ENCODE measurements around the gene ST7L.

Gene ST7L

GRCh38 chr1:112618114-112618720, 724 bp downstream of the ST7L start:
- no peak for DNase-seq (ENCODE audit: low read depth in 3 of 3)

GRCh38 chr1:112614460-112615065, 4.4 kb downstream of the ST7L start:
- no peak for DNase-seq (ENCODE audit: low read depth in 3 of 3)

- DNase-seq (ENCODE audit: low read depth in 3 of 3), result no peak
These were observed 13.2 kb downstream of the ST7L start for GRCh38 chr1:112605633-112606327.

GRCh38 chr1:112603541-112603940, 15.4 kb downstream of the ST7L start:
- DNase-seq (ENCODE audit: low read depth in 3 of 3), result no peak

GRCh38 chr1:112603012-112603411, 15.9 kb downstream of the ST7L start:
- DNase-seq (ENCODE audit: low read depth in 3 of 3), result no peak

DNA sequence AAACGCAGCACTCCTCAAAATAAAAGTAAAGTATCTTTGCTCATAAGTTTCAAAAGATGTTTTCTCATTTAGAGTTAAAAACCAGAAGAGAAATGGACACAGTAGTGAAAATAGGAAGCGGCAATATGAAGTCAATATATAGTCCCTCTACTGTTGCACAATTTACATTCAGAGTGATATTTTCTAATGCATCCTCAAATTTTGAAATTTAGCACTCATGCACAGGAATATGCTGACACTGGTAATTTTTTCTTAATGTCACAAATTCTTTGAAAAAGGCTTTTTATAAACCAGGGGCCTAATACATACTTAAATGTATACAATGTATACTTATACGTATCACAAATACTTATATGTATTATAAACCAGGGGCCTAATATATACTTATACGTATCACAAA, 19.5 kb downstream of the ST7L start:
- DNase-seq (ENCODE audit: low read depth in 3 of 3), result no peak

- DNase-seq (ENCODE audit: low read depth in 3 of 3), result no peak
These were observed 24.6 kb downstream of the ST7L start for GRCh38 chr1:112594208-112594876.

GRCh38 chr1:112589766-112590165, 29.2 kb downstream of the ST7L start:
- no peak for DNase-seq (ENCODE audit: low read depth in 3 of 3)

GRCh38 chr1:112583366-112583765, 35.6 kb downstream of the ST7L start:
- no peak for DNase-seq (ENCODE audit: low read depth in 3 of 3)

- DNase-seq (ENCODE audit: low read depth in 3 of 3), result no peak
These were observed 37.3 kb downstream of the ST7L start for GRCh38 chr1:112581586-112582192.

DNA sequence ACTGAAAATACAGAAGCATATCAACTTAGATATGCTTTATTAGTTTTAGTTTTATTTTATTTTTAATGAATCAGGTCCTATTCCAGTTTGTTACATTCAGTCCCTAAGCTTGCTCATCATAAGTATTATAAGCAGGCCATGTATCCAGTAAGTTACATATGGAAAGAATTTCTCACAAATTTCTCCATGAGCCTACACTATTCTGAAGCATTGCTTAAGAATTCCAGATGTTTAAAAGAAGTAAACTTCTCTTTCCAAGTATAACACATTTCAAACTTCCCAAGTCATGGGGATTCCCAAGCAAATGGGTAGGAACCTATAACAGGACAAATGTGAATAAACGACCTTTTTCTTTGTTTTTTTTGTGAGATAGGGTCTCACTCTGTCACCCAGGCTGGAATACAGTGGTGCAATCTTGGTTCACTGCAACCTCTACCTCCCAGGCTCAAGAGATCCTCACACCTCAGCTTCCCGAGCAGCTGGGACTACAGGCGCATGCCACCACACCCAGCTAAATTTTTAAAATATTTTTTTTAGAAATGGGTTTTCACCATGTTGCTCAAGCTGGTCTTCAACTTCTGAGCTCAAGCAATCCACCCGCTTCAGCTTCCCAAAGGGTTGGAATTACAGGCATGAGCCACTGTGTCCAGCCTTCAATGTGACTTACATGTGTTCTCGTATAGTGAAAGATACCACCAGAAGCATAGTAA, 39.0 kb downstream of the ST7L start:
- DNase-seq (ENCODE audit: low read depth in 3 of 3), result no peak

DNA sequence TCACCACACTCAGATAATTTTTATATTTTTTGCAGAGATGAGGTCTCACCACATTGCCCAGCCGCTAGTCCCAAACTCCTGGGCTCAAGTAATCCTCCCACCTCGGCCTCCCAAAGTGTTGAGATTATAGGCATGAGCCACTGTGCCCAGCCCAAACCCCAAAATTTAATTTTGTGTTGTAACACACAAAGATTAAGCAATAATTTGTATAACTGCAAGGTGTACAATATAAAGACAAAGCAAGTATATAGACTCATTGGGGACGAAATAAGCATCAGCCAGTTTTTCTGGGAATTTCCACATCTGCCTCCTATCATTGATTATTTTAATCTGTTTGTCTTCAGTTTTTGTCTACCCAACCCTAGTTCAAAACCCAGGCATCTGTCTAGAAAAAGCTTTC, 42.7 kb downstream of the ST7L start:
- DNase-seq (ENCODE audit: low read depth in 3 of 3), result no peak

GRCh38 chr1:112575154-112575804, 43.7 kb downstream of the ST7L start:
- DNase-seq (ENCODE audit: low read depth in 3 of 3), result no peak

- DNase-seq (ENCODE audit: low read depth in 3 of 3), result no peak
These were observed 53.1 kb downstream of the ST7L start for GRCh38 chr1:112565800-112566199.

DNA sequence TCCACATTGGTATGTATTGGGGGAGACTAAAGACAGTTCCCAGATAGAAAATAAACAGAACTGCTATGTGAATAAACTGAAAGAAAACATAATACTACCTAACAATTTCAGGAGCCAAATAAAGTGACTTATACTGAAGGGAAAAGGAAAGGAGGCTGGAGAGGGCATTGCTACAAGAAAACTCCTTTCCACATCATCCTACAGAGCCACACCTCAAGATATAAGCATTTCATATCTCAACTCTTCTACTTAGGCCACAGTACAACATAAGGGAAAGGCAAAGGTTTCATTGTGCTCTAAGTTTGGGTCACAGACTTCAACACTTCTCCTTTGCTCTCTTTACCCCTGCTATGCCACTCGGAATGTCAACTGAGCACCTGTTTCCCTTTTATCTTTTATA, 54.9 kb downstream of the ST7L start:
- DNase-seq (ENCODE audit: low read depth in 3 of 3), result no peak

DNA sequence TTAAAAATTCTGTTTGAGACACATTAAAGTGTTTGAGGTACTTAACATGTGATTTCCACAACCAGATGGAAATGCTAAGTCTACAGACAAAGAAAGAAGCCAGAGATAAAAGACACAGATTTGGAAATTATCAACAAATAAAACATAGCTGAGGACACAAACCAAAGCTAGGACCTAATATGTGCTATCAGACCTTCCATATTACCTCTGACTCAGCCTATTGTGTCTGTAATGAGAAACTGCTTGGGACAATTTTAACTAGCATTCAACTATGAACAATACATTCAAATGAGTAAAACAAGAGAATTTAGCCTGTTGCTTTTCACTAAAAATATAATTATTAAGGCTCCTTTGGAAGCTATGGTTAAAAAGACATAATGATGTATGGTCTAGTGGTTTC, 55.6 kb downstream of the ST7L start:
- no peak for DNase-seq (ENCODE audit: low read depth in 3 of 3)

GRCh38 chr1:112558634-112559033, 60.3 kb downstream of the ST7L start:
- DNase-seq (ENCODE audit: low read depth in 3 of 3), result no peak

DNA sequence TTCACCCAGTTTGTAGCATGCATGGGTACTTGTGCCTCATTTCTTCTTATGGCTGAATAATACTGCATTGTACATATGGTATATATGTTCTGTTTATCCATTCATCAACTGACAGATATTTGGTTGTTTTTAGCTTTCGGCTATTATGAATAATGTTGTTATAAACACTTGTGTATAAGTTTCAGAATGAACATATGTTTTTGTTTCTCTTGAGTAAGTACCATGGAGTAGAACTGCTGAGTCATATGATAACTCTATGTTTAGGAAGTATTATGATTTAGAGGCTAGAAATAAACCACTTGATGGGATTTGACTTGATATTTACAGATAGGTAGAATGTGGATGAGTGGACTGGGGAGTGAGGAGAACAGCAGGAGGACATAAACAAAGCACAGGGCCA, 61.6 kb downstream of the ST7L start:
- no peak for DNase-seq (ENCODE audit: low read depth in 3 of 3)

DNA sequence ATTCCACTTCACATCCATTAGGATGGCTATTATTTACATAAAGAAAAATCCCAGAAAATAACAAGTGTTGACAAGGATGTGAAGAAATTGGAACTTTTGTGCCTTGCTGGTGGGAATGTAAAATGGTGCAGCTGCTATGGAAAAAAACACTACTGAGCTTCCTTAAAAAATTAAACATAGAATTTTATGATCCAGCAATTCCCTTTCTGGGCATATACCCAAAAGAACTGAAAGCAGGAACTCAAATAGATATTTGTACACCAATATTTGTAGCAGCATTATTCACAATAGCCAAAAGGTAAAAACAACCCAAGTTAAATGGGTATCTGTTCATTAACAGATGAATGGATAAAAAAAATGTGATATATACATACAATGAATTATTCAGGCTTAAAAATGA, 64.5 kb downstream of the ST7L start:
- no peak for DNase-seq (ENCODE audit: low read depth in 3 of 3)

GRCh38 chr1:112549590-112549989, 69.4 kb downstream of the ST7L start:
- DNase-seq (ENCODE audit: low read depth in 3 of 3), result no peak

DNA sequence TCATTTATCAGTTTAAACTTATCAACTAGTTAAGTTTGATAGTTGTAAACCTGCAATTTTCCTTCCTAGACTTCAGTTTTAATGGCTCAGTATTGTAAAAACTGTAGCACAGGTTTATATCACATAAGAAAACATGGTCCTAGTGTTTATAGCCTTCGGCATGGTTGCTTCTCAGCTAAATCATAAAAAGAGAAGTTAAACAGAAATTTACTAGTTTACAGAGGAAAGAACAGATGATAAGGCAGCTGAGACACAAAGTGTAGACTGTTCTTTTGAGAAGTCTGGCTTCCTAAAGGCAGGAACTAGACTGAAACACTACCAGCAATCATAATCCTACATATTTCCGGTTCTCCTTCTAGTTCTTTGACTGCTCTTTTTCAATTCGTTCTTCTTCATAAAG, 70.4 kb downstream of the ST7L start:
- DNase-seq (ENCODE audit: low read depth in 3 of 3), result no peak

Measured in stimulated activated CD4-positive, alpha-beta T cell treated with anti-CD3 and anti-CD28 coated beads, TNF-alpha, amount 100 ng/mL, for 4 hours (primary cell).